HepG2 (cell line): ENCODE measurements around the gene ACRBP. TPM values are rescaled to one million over a fixed set of nuclear protein-coding genes. Genes with fewer than 3 reads are reported as not detected.

Experiments used
- ATAC-seq: fragments of 200-7000 bp; cut with Tn5 transposase; 3 replicates; pipeline ENCODE4 v1.9.1; 2020; ENCODE audit warnings: mild to moderate bottlenecking, moderate library complexity
- BruUV-seq: library from RNA; stranded (reverse); fragments of 400-500 nt; replicated peaks from 2 replicates; lab custom pipeline; 2021; lab: Mats Ljungman, UMichigan
- CTCF ChIA-PET: fragments of 300-600 bp; formaldehyde crosslinking; extraction: SDS; loops from one replicate; lab custom pipeline; 2021; ENCODE audit warnings: low total read pairs, inconsistent platforms, low intra/inter-chr PET ratio; lab: Yijun Ruan, JAX
- POLR2A ChIA-PET: fragments of 350-600 bp; sonication (Branson Sonifier 250); formaldehyde crosslinking; loops from one replicate; lab custom pipeline; 2020; ENCODE audit warnings: antibody characterized with exemption, inconsistent platforms; lab: Yijun Ruan, JAX
- DNase-seq: peaks from one replicate; pipeline ENCODE4 v3.0.0-alpha.2; 2015; ENCODE audit warnings: low spot score
- FAIRE-seq: peaks from 3 replicates; lab custom pipeline; 2011; peaks lifted over from hg19 to GRCh38; lab: Jason Lieb, UNC
- H2AFZ ChIP-seq: one replicate; pipeline ENCODE4 v1.6.1; 2011; ENCODE audit warnings: low read length, inconsistent platforms
- H3K27ac ChIP-seq: fragments of 300-600 bp; 3 replicates; pipeline ENCODE4 v1.8.0; 2011; ENCODE audit warnings: mixed run types, mild to moderate bottlenecking, mixed read lengths, low read length, inconsistent platforms; ENCODE audit not compliant: insufficient read depth; ENCODE audit errors: extremely low read length
- H3K27me3 ChIP-seq, 2 experiments: fragments of 200-600 bp in 1 of 2; 2 replicates in 1 of 2; 3 replicates in 1 of 2; pipeline versions ENCODE4 v1.6.0 to v1.8.0; 2011; ENCODE audit warnings: low read length in 2 of 2, mild to moderate bottlenecking in 2 of 2, moderate library complexity in 2 of 2, inconsistent platforms in 1 of 2; ENCODE audit not compliant: insufficient read depth in 2 of 2, control insufficient read depth in 1 of 2
- H3K36me3 ChIP-seq, 2 experiments: fragments of 200-600 bp in 1 of 2; replicated peaks in 1 of 2; 2 replicates in 1 of 2; 3 replicates in 1 of 2; pipeline versions ENCODE4 v1.5.1 to v1.8.0; 2011; ENCODE audit warnings: low read length in 2 of 2, inconsistent platforms in 1 of 2; ENCODE audit not compliant: insufficient read depth in 2 of 2, control insufficient read depth in 1 of 2
- H3K4me1 ChIP-seq: 2 replicates; pipeline ENCODE4 v1.5.1; 2012; ENCODE audit warnings: low read length, inconsistent platforms; ENCODE audit not compliant: insufficient read depth
- H3K4me2 ChIP-seq: 2 replicates; pipeline ENCODE4 v1.6.0; 2011; ENCODE audit warnings: low read depth, low read length, inconsistent platforms
- H3K4me3 ChIP-seq, 3 experiments: fragments of 200-600 bp in 1 of 3; sonication (generic), shearing (Covaris generic) in 1 of 3; replicated peaks in 1 of 3; 2 replicates each; pipeline ENCODE4 v1.5.1; 2011 to 2016; ENCODE audit warnings: low read length in 3 of 3, inconsistent platforms in 2 of 3, low read depth in 2 of 3, mild to moderate bottlenecking in 2 of 3, control low read depth in 1 of 3, mixed read lengths in 1 of 3; ENCODE audit not compliant: insufficient read depth in 1 of 3
- H3K79me2 ChIP-seq: one replicate; pipeline ENCODE4 v1.6.1; 2011; ENCODE audit warnings: low read length, inconsistent platforms; ENCODE audit not compliant: insufficient read depth
- H3K9ac ChIP-seq: 2 replicates; pipeline ENCODE4 v1.6.0; 2011; ENCODE audit warnings: mild to moderate bottlenecking, low read depth, low read length, inconsistent platforms; ENCODE audit not compliant: insufficient read depth
- H3K9me3 ChIP-seq: 2 replicates; pipeline ENCODE4 v1.5.1; 2012; ENCODE audit warnings: mild to moderate bottlenecking, low read length
- H4K20me1 ChIP-seq: 2 replicates; pipeline ENCODE4 v1.6.0; 2011; ENCODE audit warnings: inconsistent platforms, mild to moderate bottlenecking, low read length, moderate library complexity; ENCODE audit not compliant: insufficient read depth
- EEA1 ChIP-seq: sonication (generic); formaldehyde crosslinking; IDR thresholded peaks from 2 replicates; pipeline ENCODE4 v1.5.1; 2020; ENCODE audit warnings: mild to moderate bottlenecking, missing genetic modification reagents, borderline replicate concordance
- ETS1 ChIP-seq: sonication (generic); formaldehyde crosslinking; IDR thresholded peaks from 2 replicates; pipeline ENCODE4 v1.4.0; 2020; ENCODE audit warnings: missing genetic modification reagents
- HNRNPUL1 ChIP-seq: fragments of 200-400 bp; formaldehyde crosslinking; IDR thresholded peaks from 2 replicates; pipeline ENCODE4 v1.6.1; 2017; ENCODE audit warnings: low read depth, mild to moderate bottlenecking, low read length, moderate library complexity
- MIER3 ChIP-seq: IDR thresholded peaks from 2 replicates; pipeline ENCODE4 v1.6.1; 2016; ENCODE audit warnings: missing compliant biosample characterization, borderline replicate concordance
- MLX ChIP-seq: IDR thresholded peaks from 2 replicates; pipeline ENCODE4 v1.6.1; 2016
- MZF1 ChIP-seq: sonication (generic); formaldehyde crosslinking; IDR thresholded peaks from 2 replicates; pipeline ENCODE4 v1.8.1; 2023; ENCODE audit warnings: mild to moderate bottlenecking, missing genetic modification reagents, borderline replicate concordance
- NR2F6 ChIP-seq, 2 experiments: IDR thresholded peaks; 2 replicates each; pipeline ENCODE4 v1.6.1; 2016; ENCODE audit warnings: antibody characterized with exemption in 1 of 2, mild to moderate bottlenecking in 1 of 2
- PAF1 ChIP-seq: IDR thresholded peaks from 2 replicates; pipeline ENCODE4 v1.6.1; 2016; ENCODE audit warnings: missing genetic modification reagents, missing compliant biosample characterization
- SMAD3 ChIP-seq: sonication (generic); formaldehyde crosslinking; IDR thresholded peaks from 2 replicates; pipeline ENCODE4 v1.4.0; 2020; ENCODE audit warnings: missing genetic modification reagents
- SNAPC2 ChIP-seq: sonication (generic); formaldehyde crosslinking; IDR thresholded peaks from 2 replicates; pipeline ENCODE4 v1.8.1; 2022; ENCODE audit warnings: mild to moderate bottlenecking, missing genetic modification reagents
- SRF ChIP-seq: IDR thresholded peaks from 2 replicates; pipeline ENCODE4 v1.6.1; 2011; ENCODE audit warnings: mild to moderate bottlenecking, low read depth, low read length, moderate library complexity
- TARDBP ChIP-seq: sonication (generic); formaldehyde crosslinking; IDR thresholded peaks from 2 replicates; pipeline ENCODE4 v1.8.0; 2022; ENCODE audit warnings: mild to moderate bottlenecking, missing genetic modification reagents
- TBP ChIP-seq: sonication (generic); formaldehyde crosslinking; IDR thresholded peaks from 2 replicates; pipeline ENCODE4 v1.5.0; 2020; ENCODE audit warnings: missing genetic modification reagents
- YEATS4 ChIP-seq: sonication (generic); formaldehyde crosslinking; IDR thresholded peaks from 2 replicates; pipeline ENCODE4 v1.4.0; 2020; ENCODE audit warnings: missing genetic modification reagents, borderline replicate concordance
- ZIK1 ChIP-seq: sonication (generic); formaldehyde crosslinking; IDR thresholded peaks from 2 replicates; pipeline ENCODE4 v1.5.0; 2020; ENCODE audit warnings: mild to moderate bottlenecking, low read depth, missing genetic modification reagents, borderline replicate concordance
- ZNF296 ChIP-seq: sonication (generic); formaldehyde crosslinking; conservative IDR thresholded peaks from 2 replicates; pipeline ENCODE4 v1.5.0; 2020; ENCODE audit warnings: mild to moderate bottlenecking, missing genetic modification reagents
- ZNF33A ChIP-seq: sonication (generic); formaldehyde crosslinking; IDR thresholded peaks from 2 replicates; pipeline ENCODE4 v1.5.1; 2020; ENCODE audit warnings: missing genetic modification reagents, mild to moderate bottlenecking, moderate library complexity, borderline replicate concordance
- ZNF530 ChIP-seq: sonication (generic); formaldehyde crosslinking; IDR thresholded peaks from 2 replicates; pipeline ENCODE4 v1.5.0; 2020; ENCODE audit warnings: low read depth, mild to moderate bottlenecking, missing genetic modification reagents
- ZNF761 ChIP-seq: sonication (generic); formaldehyde crosslinking; conservative IDR thresholded peaks from 2 replicates; pipeline ENCODE4 v1.4.0; 2020; ENCODE audit warnings: mild to moderate bottlenecking, missing genetic modification reagents
- ZSCAN12 ChIP-seq: sonication (generic); formaldehyde crosslinking; IDR thresholded peaks from 2 replicates; pipeline ENCODE4 v1.9.0; 2021; ENCODE audit warnings: mild to moderate bottlenecking, missing genetic modification reagents
- WGBS: methylation state at CpG from one replicate; pipeline ENCODE4 v1.1.6; 2017; ENCODE audit warnings: low lambda C conversion rate; 5-methylcytosine and 5-hydroxymethylcytosine counted together
- in situ Hi-C: cut with HindIII; loops from 2 replicates; pipeline ENCODE4 v1.10.0; 2017; ENCODE audit warnings: low pct_unique_long_range_greater_than_20kb; ENCODE audit not compliant: extremely low pct_ligation_motif_present
- intact Hi-C: fragments of 100-400 bp; cut with micrococcal nuclease; formaldehyde crosslinking; loops from one replicate; pipeline ENCODE4 v1.10.0; 2022; ENCODE audit not compliant: unreplicated experiment
- polyA plus RNA-seq, 8 experiments: library from polyadenylated mRNA; depleted of rRNA in 3 of 8; stranded (reverse) in 7 of 8; unstranded in 1 of 8; fragments of >200 nt; fragmentation: Illumina TruSeq in 4 of 8; extraction: Trizol in 4 of 8; gene quantifications; 2 replicates each; pipeline versions ENCODE4 v1.2.1 to v1.2.3, GENCODE V29; 2011 to 2016; ENCODE audit warnings: low read depth in 4 of 8, missing spikeins in 1 of 8, mixed read lengths in 1 of 8; ENCODE audit not compliant: insufficient read depth in 1 of 8
- total RNA-seq, 5 experiments: library from RNA; depleted of rRNA; stranded (reverse); fragments of >200 nt; fragmentation: Illumina TruSeq; extraction: Trizol; gene quantifications; 2 replicates each; pipeline ENCODE4 v1.2.3, GENCODE V29; 2016; ENCODE audit warnings: low read depth in 1 of 5
- TF ChIP-seq, protein P1 (sequence below): sonication (generic); formaldehyde crosslinking; IDR thresholded peaks from 2 replicates; pipeline ENCODE4 v1.4.0; 2020; ENCODE audit warnings: missing genetic modification reagents

ACRBP gene
- total and polyA plus RNA-seq, 2 of the 13 experiments (the other 11 are each of a cell fraction or from before 2014, with no cell fraction given), result 0.46 TPM; not detected in 1

DNA sequence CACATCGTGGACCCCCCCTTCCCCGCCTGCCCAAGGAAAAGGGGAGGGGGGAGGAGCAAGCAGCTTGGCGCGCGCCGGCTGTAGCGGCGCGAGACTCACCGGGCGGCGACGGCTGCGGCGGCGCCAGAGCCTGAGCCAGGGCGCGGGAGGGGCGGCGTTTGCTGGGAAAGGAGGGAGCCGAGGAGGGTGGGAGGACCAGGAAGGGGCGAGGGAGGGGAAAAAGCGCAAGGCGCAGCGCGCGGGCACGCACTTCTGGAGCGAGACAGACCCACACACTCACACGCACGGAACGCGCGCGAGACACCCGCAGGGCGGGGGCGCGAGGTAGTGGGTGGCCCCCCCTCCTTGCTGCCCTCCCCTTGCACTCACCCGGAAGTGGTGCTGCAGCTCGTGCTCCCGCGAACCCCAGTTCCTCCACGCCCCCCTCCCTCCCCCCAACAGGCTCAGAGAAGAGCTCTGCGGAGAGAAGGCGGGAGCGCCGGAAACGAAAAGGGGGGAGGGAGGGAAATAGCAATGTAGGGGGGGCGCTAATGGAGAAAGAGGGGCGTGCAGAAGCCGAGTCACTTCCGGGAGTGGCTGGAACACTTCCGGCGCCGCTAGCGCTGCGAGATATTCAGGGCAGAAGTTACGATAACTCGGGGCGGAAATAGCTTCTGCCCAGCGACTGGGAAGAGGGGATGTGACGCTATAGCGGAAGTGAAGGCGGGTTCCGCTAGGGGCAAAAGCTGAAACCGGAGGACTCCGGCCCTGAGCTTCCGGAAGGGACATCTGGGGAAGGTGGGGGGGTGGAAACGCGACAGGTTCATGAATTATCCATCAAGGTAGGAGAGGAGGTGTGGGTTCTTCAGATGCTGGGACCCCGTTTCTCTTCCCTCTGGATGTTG lies 42.0 kb upstream of the ACRBP start, which contains the start of gene ZNF384:
ZNF384 (minus strand) TSS at position 377 of the 884 bp plus-strand sequence. CDS start 9,855 bp downstream, outside the sequence.
- in situ Hi-C loops, result no loop called here
- POLR2A ChIA-PET, result interaction anchor here (0.5 to 2.1 kb wide), 43 partner anchors 9 to 379 kb away, joined by 3 to 111 read pairs (median 5); partner anchors contain the start of genes C12orf57, CDCA3, COPS7A and GAPDH
- Histone ChIP-seq H3K27me3 (peaks cover 0 to 3% of the 10 kb centered on the region in 2 experiments; a peak in 3 of 5 replicates), H3K27ac (peak within 1 kb of the TSS; percentile 98), H3K4me1 (peaks cover 51% of the 10 kb centered on the region), H3K36me3 (peaks cover 0 to 3% of the 10 kb centered on the region in 2 experiments; a peak in 2 of 5 replicates), H3K9ac (peak within 1 kb of the TSS; percentile 98), H3K79me2 (peaks cover 46% of the 10 kb centered on the region), H3K9me3 (no peaks in the 10 kb centered on the region), H3K4me3 (peak within 1 kb of the TSS; percentile 88 to 99 (median 89)), H4K20me1 (peaks cover 7% of the 10 kb centered on the region), H2AFZ (peak within 1 kb of the TSS; percentile 60), H3K4me2 (peak within 1 kb of the TSS; percentile 95)
- CTCF ChIA-PET, result no interaction called here
- BruUV-seq, result no TSS peak
- DNase-seq, result peak; percentile 99
- WGBS, result under 1% methylated on average over 57 of the region's 72 CpGs
- ATAC-seq, result peak; percentile 88
- FAIRE-seq, result peak; percentile 98
- intact Hi-C loops, result loop anchor here (1.0 to 5.0 kb wide), 5 partner anchors 26 to 132 kb away; partner anchors contain the start of genes COPS7A, IFFO1, ING4 and MLF2
- TF ChIP-seq MZF1 (no peak), ZSCAN12 (no peak), TARDBP (CRISPR knock-in tag) (peak; percentile 84; the same call in 1 of the 2 replicates), MIER3 (no peak), TBP (CRISPR knock-in tag) (no peak), YEATS4 (peak; percentile 79), ETS1 (CRISPR knock-in tag) (no peak), SMAD3 (CRISPR knock-in tag) (peak; percentile 72; the same call in 1 of the 2 replicates), SRF (0 out of 2 replicates have a peak, but pooled peaks have one; percentile 79), SNAPC2 (no peak), ZNF33A (CRISPR knock-in tag) (no peak), ZNF530 (CRISPR knock-in tag) (no peak), NR2F6 (IDR thresholded peaks at IDR 0.05) (no peak; the same call in 1 of the 2 replicates), NR2F6 (CRISPR knock-in tag; IDR thresholded peaks at IDR 0.05) (peak; percentile 24; the same call in 1 of the 2 replicates), ZNF296 (no peak), ZIK1 (CRISPR knock-in tag) (no peak; the same call in 1 of the 2 replicates), EEA1 (CRISPR knock-in tag) (peak; percentile 10; the same call in 1 of the 2 replicates), PAF1 (no peak), HNRNPUL1 (no peak), MLX (no peak), ZNF761 (CRISPR knock-in tag) (0 out of 2 replicates have a peak, but pooled peaks have one; percentile 5)
- TF ChIP-seq, protein P1, sequence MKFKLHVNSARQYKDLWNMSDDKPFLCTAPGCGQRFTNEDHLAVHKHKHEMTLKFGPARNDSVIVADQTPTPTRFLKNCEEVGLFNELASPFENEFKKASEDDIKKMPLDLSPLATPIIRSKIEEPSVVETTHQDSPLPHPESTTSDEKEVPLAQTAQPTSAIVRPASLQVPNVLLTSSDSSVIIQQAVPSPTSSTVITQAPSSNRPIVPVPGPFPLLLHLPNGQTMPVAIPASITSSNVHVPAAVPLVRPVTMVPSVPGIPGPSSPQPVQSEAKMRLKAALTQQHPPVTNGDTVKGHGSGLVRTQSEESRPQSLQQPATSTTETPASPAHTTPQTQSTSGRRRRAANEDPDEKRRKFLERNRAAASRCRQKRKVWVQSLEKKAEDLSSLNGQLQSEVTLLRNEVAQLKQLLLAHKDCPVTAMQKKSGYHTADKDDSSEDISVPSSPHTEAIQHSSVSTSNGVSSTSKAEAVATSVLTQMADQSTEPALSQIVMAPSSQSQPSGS, result peak; percentile 88
